Astrocyte (in vitro differentiated cells and primary cell): Measurements from ENCODE around the gene SNX22.

Experiments used
- CTCF ChIP-seq: IDR thresholded peaks from 2 replicates; pipeline ENCODE4 v1.5.1; 2011; ENCODE audit warnings: low read depth, mild to moderate bottlenecking, inconsistent platforms, low read length, moderate library complexity; ENCODE audit not compliant: insufficient read depth
- EZH2 ChIP-seq: IDR thresholded peaks from 2 replicates; pipeline ENCODE4 v1.6.1; 2012; ENCODE audit warnings: mild to moderate bottlenecking, low read length, inconsistent platforms; ENCODE audit not compliant: insufficient read depth

GRCh38 chr15:64157599-64158125, 6.1 kb downstream of the SNX22 start:
- TF ChIP-seq CTCF: no peak
- TF ChIP-seq EZH2: no peak
